Astrocyte of the spinal cord (primary cell): ENCODE results near the gene PTAFR.

Experiments used
- DNase-seq: peaks from one replicate; pipeline ENCODE4 v3.0.0; 2011; ENCODE audit warnings: low read depth, low spot score
- H3K4me3 ChIP-seq: 2 replicates; pipeline ENCODE4 v1.5.1; 2011; ENCODE audit warnings: low read depth, mild to moderate bottlenecking, low read length, moderate library complexity
- in situ Hi-C: cut with HindIII; loops from 2 replicates; pipeline ENCODE4 v1.10.0; 2017; ENCODE audit warnings: low sequenced_read_pairs
- TF ChIP-seq, protein P1 (sequence below): IDR thresholded peaks from 2 replicates; pipeline ENCODE4 v1.5.1; 2012; ENCODE audit warnings: low read depth, mild to moderate bottlenecking, low read length, inconsistent platforms

The PTAFR gene

DNA sequence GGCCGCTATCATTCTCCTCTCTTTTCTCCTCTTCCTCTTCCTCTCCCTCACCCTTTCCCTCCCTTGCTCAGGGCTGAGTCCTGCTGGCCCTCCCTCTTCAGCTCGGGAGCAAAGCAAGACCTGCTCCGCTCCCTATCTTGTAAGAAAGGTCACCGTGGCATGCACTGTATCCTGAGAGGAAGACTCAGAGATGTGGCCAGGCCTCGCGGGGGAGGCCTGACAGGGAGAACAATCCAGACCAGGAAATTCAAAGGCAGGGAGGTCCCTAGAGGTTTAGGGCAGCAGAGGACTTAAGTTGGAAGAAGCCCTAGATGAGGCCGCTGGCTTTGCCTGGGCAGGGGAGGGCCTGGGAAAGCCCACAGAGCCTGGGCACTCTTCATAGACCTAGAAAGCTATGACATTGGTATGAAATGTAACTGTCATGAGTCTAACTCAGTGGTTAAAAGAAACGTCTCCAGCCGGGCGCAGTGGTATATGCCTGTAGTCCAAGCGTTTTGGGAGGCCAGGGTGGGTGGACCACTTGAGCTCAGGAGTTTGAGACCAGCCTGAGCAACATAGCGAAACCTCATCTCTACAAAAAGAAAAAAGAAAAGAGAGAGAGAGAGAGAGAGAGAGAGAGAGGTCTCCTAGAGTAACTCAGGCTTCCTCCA, 14.6 kb upstream of the PTAFR start:
- H3K4me3 ChIP-seq: no peak overlapping the region
- TF ChIP-seq, protein P1, sequence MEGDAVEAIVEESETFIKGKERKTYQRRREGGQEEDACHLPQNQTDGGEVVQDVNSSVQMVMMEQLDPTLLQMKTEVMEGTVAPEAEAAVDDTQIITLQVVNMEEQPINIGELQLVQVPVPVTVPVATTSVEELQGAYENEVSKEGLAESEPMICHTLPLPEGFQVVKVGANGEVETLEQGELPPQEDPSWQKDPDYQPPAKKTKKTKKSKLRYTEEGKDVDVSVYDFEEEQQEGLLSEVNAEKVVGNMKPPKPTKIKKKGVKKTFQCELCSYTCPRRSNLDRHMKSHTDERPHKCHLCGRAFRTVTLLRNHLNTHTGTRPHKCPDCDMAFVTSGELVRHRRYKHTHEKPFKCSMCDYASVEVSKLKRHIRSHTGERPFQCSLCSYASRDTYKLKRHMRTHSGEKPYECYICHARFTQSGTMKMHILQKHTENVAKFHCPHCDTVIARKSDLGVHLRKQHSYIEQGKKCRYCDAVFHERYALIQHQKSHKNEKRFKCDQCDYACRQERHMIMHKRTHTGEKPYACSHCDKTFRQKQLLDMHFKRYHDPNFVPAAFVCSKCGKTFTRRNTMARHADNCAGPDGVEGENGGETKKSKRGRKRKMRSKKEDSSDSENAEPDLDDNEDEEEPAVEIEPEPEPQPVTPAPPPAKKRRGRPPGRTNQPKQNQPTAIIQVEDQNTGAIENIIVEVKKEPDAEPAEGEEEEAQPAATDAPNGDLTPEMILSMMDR: no peak
- in situ Hi-C loops: no loop called here
- no peak for DNase-seq

DNA sequence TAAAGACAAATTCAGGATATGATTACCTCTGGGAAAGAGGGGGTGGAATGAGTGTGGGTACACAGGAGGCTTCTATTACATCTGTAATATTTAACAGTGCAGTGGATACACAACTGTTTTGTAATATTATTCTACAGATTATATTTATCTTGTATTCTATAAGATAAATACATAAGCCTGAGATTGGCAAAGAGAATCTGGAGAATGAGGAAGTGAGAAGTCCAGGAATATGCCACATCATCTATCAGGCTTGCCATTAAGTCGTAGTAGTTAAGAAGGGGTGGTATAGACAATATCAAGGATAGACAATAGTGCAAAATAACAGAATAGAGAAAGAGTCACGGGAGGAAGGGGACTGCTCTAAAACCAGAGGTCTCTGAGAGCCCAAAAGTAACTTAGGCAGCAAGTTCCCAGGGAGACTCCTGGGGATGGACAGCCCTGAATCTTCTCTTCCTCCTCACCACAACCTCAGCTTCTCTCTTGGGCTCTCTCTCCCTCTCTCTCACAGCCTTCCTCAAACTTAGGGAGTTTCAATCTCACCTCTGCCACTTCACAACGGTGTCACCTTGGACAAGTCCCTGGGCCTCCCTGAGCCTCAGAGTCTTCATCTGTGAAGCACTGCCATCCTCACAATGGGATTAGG, 14.0 kb upstream of the PTAFR start:
- no peak for DNase-seq
- in situ Hi-C loops: no loop called here
- no peak overlapping the region for H3K4me3 ChIP-seq
- TF ChIP-seq, protein P1: no peak

DNA sequence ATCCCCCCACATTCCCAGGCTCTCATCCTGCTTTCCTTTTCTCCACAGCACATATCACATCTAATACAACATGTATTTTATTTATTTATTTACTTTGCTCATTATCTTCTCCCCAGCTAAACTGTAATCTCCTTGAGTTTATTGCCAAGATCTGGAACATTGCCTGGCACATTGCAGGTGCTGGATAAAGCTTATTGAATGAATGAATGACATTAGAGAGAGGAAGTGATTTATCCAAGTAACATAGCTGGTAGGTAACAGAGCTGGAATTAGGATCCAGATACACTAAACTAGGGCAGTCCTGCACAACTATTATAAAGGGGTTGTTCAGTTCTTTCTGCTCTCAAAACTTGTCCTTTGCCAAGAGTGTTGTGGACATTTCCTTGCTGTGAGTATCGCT, 8.6 kb upstream of the PTAFR start:
- TF ChIP-seq, protein P1: no peak
- no peak overlapping the region for H3K4me3 ChIP-seq
- in situ Hi-C loops: no loop called here

DNA sequence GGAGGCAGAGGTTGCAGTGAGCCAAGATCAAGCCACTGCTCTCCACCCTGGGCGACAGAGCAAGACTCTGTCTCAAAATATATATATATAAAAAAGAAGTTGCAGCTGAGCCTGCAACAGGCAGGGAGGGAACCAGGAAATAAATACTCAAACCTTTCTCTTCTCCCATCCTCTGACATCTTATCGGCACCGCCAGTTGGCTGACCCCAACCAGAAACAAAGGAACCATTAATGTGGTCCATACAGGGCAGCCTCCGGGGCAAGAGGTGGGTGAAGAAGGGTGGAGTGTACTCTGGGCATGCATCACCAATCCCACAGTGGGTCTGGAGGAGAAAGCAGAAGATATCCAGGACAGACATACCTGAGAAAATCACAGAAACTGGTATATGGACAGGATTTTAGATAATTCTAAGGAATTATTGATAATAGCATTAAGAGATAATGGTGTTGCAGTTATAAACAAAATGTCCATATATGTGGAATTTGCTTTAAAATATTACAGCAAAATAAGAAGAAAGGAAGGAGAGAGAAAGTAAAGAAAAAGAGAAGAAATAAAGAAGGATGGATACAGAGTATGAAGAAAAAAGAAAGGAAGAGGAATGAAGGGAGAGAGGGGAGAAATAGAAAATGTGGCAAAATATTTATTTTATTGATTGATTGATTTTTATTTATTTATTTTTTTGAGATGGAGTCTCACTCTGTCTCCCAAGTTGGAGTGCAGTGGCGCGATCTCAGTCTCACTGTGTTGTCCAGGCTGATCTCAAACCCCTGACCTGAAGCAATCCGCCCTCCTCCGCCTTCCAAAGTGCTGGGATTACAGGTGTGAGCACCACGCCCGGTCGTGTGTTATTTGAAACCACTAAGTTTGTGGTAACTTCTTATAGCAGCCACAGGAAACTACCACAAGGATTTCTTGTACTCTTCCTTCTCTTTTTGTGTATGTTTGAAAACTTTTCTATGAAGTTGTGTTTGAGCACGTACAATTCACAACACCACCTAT, 4.1 kb upstream of the PTAFR start:
- TF ChIP-seq, protein P1: no peak
- no peak overlapping the region for H3K4me3 ChIP-seq
- DNase-seq: no peak
- in situ Hi-C loops: no loop called here

More for the DNA sequence above, 8.6 kb upstream of the PTAFR start:
- no peak for DNase-seq

DNA sequence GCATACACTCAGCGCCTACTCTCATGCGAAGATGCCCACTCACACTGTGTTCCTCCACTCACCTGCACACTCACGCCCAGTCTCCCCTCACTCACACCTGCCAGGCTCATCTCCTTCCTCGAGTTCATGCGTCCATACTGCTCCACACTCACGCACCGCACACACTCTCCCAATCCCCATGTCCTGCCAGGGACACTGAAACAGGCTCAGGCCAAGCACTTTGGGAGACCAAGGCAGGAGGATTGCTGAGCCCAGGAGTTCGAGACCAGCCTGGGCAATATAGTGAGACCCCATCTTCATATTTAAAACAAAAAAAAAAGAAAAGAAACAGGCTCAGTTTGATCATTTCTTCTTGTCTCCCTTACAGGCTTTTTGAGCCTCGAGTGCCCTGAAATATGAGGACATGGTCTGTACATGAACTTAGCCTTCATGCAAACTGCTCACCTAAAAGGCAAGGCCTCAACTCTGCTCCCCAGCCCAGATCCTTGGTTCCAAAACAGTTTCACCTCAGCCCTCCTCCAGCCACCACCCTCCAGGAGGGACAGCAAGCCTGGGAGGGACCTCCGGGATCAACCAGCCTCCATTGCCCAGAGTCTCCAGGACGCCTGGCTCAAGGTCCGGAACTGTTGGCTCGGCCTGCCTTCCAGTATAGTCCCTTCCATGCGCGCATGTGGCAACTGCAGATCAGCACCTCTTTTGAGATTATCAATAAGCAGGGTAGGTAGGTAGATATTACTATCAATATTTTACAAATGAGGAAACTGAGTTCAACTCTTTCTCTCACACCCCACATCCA, 2.4 kb upstream of the PTAFR start:
- in situ Hi-C loops: no loop called here
- no peak for DNase-seq

More for the DNA sequence above, 2.4 kb upstream of the PTAFR start:
- TF ChIP-seq, protein P1: no peak
- H3K4me3 ChIP-seq: no peak overlapping the region
